PFSK-1 (cell line): Measurements from ENCODE around the gene HIVEP2.

Source experiments
- FOXP2 ChIP-seq: optimal IDR thresholded peaks from 2 replicates; pipeline ENCODE3; 2011; ENCODE audit warnings: borderline replicate concordance, control low read depth, inconsistent platforms; ENCODE audit not compliant: insufficient read depth; ENCODE audit errors: extremely low read length, extremely low read depth
- POLR2AphosphoS5 ChIP-seq: IDR thresholded peaks from 2 replicates; pipeline ENCODE4 v1.6.1; 2012; ENCODE audit warnings: low read depth, mild to moderate bottlenecking, control low read depth, low read length, moderate library complexity
- TAF1 ChIP-seq: IDR thresholded peaks from 2 replicates; pipeline ENCODE4 v1.6.1; 2012; ENCODE audit warnings: low read length, control low read depth, borderline replicate concordance; ENCODE audit not compliant: insufficient read depth

GRCh38 chr6:142881761-142882160 lies 63.2 kb downstream of the HIVEP2 start:
- TF ChIP-seq FOXP2 (no peak), POLR2AphosphoS5 (no peak), TAF1 (no peak)
